MV-4-11 (cell line): ENCODE data around the gene HMGN4.
"Not testable (repeated sequence)": the region's sequence is repeated elsewhere in the genome, so short reads cannot be mapped to it uniquely, and the experiment has no call there.

Source experiments
- DNase-seq: peaks from one replicate; lab custom pipeline; 2025; lab: John Stamatoyannopoulos, UW

Gene HMGN4

GRCh38 chr6:26522486-26523228, 15.5 kb upstream of the HMGN4 start:
- peak; percentile 49 for DNase-seq

DNA sequence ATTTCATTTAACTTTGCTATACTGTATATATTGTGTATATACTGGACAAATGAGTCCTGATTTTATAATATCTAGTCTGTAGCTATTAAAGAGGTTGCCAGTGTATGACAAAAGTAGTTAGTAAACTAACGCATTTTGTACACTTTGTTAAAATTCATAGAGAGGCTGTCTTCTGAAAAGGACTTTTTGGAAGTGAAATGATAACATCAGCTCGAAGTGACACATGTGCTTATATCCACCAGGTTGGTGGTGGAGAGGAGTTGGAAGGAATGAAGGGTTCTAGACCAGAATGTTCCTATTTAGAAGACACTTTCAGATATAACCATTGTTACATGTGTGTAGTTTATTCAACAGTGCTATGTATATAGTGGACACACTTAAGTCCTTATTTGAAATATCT, 13.9 kb upstream of the HMGN4 start:
- not testable (repeated sequence) for DNase-seq

GRCh38 chr6:26524722-26525370, 13.3 kb upstream of the HMGN4 start:
- DNase-seq: peak; percentile 59

- DNase-seq: peak; percentile 42
Measured at GRCh38 chr6:26525838-26526237, 12.3 kb upstream of the HMGN4 start.

DNA sequence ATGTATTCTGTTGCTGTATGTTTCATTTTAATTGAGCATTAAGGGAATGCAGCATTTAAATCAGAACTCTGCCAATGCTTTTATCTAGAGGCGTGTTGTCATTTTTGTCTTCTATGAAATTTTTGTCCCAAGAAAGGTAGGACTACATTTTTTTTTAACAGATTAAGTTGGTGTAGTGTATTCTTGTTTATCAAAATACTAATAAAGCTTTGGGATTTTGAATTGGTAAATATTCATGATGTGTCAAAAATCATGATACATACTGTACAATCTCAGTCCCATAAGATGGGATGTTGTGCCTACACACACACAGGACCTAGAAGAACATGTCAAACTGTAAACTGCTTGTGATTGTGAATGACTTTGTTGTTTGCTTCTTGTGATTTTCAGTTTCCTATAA, 11.2 kb upstream of the HMGN4 start:
- DNase-seq: no peak

GRCh38 chr6:26530203-26530602, 8.0 kb upstream of the HMGN4 start:
- no peak for DNase-seq

DNA sequence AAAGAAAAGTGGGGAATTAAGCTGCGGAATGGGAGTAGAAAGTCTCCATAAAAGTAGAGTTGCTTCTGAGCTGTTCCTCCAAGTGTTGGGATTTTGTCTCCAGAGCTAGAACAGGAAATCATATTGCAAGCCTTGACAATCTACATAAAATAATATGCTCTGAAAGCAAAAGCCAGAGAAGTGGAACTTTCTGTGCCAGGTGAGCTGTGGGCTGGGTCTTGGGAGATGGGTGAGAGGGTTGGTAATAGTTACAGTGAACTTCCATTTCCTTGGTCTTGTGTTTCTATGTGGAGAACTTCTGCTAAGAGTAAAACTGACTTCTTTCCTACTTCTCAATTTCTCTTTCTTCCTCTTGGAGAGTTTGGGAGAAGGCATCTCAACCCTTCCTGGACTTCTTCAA, 6.3 kb upstream of the HMGN4 start:
- DNase-seq: no peak

DNA sequence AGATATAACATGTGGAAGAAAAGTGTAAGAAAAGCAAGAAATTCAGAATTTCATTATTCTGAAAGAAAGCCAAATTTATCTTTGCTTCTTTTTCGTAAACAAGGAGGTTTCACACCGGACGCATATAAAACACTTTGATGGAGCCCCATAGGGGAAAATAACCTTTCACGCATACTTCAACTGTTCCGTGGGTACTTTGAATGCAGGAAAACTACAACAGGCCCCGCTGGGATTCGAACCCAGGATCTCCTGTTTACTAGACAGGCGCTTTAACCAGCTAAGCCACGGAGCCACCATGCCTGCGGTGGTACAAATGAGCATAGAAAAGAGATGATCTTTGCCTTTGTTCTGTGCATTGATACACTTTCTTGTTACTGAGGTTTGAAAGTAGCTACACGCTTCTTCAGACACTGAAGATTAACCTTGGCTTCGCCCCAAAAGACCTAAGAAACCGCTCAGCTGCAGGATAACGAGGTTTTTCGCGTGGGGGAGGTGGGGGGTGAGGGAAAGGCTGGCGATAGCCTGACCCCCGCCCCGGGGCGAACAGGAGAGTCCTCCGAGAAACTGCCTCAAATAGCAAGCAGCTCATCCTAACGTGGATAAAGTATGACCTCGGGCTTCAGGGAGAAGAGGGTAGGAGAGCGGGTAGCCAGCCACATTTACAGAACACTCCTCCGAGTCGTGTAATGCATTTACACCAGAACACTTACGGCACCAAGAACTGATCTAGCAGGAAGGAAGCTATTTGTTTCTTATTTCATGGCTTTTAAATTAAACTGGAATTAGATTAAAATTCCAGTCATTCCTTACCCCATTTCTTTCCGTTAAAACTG, 5.3 kb upstream of the HMGN4 start:
- DNase-seq: peak; percentile 93

- DNase-seq: no peak
Measured at GRCh38 chr6:26533532-26533931, 4.6 kb upstream of the HMGN4 start.

GRCh38 chr6:26534681-26535465, 3.3 kb upstream of the HMGN4 start:
- no peak for DNase-seq

DNA sequence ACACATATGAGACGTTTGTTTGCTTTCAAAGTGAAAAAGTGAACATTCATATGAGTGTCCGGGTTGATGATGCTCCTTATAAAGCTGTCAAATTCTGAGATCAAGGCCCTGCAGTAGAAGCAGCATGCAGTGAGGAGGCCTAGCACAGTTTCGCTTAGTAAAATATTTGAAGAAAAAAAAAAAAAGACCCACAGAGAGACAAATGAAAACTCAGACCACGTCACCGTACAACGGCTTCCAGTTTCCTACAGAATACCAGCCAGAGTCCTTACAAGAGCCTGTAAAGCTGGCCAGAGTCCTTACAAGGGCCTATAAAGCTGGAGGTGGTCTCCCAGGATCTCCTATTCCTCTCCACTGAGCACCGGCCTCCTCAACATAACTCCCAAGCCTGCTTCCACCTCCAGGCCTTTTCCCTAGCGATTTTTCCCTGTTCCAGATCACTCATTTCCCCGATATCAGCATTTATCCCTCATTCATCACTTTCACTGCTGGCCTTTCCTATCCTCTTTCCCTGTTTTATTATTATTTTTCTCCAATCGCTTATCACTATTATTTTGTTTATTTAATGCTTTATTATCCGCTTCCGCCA, 1.5 kb upstream of the HMGN4 start:
- DNase-seq: peak; percentile 32

DNA sequence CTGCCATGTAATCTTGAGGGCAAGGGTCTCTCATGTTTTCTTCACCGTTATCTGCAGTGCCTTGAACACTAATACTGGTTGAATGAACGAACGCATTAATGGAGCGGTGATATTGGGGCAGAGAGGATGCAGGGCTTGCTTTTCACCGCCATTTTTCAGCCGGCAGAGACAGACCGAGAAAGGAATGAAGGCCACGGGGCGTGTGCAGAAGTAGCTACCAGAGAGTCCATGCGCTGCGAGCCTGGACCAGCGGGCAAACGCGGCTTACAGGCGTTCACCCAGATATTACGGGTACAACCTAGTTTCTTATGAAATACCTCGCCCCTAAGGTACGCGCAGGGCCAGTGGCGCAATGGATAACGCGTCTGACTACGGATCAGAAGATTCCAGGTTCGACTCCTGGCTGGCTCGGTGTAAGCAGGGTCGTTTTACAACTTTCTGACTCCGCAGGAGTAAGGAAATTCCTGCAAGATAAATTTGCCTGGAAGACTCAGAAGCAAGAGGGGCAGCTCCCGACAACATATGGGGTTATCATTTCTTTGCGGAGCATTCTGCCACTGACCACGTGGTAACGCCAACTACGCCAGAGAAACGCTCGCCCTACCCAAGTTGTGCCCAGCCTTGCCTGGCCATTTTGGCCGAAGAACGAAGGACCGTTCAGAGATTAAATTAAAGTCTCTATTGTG, 863 bp upstream of the HMGN4 start:
- DNase-seq: peak; percentile 93

DNA sequence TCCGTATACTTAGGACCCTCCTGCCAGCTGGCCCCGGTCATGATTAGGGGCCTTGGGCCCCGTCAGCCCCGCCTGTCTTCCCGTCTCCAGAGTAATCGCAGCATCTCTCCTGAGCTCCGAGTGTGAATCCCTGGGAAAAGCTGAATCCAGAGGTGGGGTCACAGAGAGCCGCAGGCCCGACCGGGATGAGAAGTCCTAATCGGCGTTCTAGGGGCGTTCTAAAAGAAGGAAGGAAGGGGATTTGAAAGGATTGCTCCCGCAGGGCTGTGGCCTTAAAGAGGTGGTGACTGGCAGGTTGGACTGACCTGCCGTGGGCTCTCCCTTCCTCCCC, 371 bp downstream of the HMGN4 start:
- DNase-seq: no peak

DNA sequence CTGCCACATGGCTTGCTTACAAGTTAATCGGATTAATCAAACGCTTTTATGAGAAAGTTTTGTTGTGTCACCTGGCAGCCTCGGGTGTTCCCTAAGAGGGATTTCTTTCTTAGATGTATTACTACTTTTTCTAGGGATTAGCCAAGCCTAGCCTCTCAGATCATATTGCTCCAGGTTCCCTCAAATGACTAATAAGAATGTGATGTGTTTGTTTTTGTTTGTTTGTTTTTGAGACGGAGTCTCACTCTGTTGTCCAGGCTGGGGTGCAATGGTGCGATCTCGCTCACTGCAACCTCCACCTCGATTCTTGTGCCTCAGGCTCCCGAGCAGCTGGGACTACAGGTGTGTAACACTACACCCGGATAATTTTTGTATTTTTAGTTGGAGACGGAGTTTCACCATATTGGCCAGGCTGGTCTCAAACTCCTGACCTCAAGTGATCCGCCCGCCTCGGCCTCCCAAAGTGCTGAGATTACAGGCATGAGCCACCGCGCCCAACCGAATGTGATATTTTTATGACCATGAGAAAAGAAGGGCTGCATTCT, 977 bp downstream of the HMGN4 start:
- DNase-seq: no peak

- no peak for DNase-seq
Measured at GRCh38 chr6:26541579-26541978, 3.4 kb downstream of the HMGN4 start.

DNA sequence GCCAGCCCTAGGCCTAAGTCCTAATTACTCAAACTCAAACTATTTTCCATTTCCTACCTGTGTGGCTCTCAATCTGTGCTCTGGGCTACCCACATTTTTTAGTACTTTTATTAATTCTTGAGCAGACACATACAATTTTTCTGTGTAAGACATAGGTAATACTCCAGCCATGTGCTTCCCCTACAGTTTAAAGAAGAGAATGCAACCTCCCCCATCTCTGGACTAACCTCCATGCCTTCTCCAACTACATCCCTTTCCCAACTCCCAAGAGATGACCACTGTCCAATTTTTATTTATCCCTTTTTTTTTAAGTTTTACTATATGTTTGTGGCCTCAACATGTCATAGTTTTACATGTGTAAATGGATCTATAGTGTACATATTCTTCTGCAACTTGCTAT, 5.8 kb downstream of the HMGN4 start:
- no peak for DNase-seq

DNA sequence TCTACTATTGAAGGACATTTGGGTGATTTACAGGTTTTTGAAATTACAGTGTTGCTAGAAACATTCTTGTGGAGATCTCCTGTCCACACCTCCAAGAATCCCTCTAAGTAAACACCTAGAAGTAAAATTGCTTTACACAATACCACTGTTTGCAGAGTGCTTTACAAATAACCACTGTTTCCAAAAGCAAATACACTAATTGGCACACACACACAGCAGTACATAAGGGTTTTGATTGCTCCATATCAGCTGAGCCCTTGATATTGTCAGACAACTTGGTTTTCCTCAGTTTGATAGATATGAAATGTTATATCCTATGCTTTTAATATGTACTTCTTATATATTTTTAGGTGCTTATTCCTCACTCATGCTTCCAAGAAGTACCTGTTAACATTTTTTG, 6.3 kb downstream of the HMGN4 start:
- no peak for DNase-seq

GRCh38 chr6:26545627-26546026, 7.5 kb downstream of the HMGN4 start:
- peak; percentile 80 for DNase-seq

GRCh38 chr6:26547363-26547762, 9.2 kb downstream of the HMGN4 start:
- DNase-seq: not testable (repeated sequence)

DNA sequence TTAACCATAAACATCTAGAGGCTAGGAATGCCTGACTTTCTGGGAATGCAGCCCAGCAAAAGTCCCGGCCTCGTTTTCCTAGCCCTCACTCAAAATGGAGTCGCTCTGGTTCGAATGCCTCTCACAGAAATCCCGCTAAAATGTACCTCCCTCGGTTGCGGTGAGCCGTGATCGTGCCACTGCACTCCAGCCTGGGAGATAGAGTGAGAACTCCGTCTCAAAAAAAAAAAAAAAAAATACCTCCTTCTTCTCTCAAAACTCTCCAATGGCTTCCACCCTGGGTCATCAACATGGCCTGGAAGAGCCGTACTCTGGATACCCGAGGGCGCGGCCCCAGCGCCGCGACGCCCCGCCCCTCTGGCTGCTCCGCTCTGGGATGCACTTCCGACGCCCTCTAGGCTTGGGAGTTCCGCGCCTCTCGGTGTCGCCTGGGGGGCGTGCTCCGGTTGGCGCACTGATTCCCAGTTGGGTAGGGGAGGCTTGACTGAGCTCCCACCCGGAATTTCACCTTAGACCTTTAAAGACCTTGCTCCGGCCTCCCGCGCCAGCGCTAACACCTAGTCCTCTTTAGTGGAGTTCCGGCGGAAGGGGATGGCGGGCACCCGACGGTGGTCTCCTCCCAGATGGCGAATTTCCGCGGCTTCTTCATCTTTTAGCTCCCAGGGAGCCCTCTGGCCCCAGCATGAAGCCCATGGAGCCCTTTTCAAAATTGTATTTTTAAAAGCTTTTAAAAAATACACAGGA, 12.3 kb downstream of the HMGN4 start:
- peak; percentile 27 for DNase-seq
